Measurements from ENCODE around the gene METTL15.
"Not testable (repeated sequence)": the region's sequence is repeated elsewhere in the genome, so short reads cannot be mapped to it uniquely, and the experiment has no call there.

METTL15 gene

GRCh38 chr11:28107750-28108618 is at the start of gene METTL15, which contains the start of gene KIF18A:
TSS of gene METTL15 (plus strand) at chr11:28108388. CDS start at chr11:28113335, 4,947 bp downstream.
TSS of gene KIF18A (minus strand) at chr11:28108156. CDS start at chr11:28097947, 10,209 bp downstream.
- in situ Hi-C loops (cut with MboI; ENCODE audit: low pct_unique_long_range_greater_than_20kb, low sequenced_read_pairs, unreplicated experiment): no loop called here
- DNase-seq (ENCODE audit: low spot score): peak; percentile 82

DNA sequence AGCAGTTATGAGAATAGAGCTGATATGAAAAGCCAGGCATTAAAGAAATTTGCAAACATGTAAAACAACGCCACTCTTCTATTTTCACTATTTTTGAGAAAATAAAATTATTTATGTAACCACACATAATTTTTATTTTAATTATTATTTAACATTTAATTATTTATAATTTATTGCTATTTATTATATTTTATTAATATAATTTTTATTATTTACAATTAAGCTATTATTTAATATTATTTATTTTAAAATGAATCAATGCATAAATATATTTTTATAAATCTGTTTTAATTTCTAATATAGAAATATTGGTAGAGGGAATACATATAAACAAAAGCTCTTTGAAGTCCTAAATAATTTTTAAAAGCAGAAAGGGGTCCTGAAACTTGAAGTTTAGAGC is 36.9 kb upstream of the METTL15 start:
- no peak for DNase-seq (ENCODE audit: low spot score)
- in situ Hi-C loops (cut with MboI; ENCODE audit: low pct_unique_long_range_greater_than_20kb, low sequenced_read_pairs, unreplicated experiment): no loop called here
- TF ChIP-seq CTCF (IDR thresholded peaks at IDR 0.05; ENCODE audit: extremely low read depth, insufficient read depth, missing control alignments): no peak

More at GRCh38 chr11:28107750-28108618, at the start of gene METTL15, which contains the start of gene KIF18A:
- no peak for TF ChIP-seq CTCF (IDR thresholded peaks at IDR 0.05; ENCODE audit: extremely low read depth, insufficient read depth, missing control alignments)

DNA sequence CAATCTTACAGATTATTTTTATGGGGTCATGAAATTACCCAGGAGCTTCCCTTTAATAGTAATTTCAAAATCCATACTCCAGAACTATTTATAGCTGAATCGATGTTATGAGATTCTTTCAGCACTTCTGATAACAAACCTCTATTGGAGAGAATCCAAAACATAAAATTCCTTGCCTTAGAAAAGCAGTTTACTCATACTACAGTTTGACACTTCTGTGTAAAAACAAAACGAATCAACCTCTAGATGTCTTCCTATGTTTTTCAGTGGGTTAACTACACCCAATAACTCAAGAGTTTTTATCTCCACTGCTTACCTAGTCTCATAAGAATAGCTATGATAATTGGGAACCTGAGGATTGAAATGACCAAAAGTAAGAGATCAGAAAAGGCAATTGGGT is 35.9 kb upstream of the METTL15 start:
- no peak for DNase-seq (ENCODE audit: low spot score)
- TF ChIP-seq CTCF (IDR thresholded peaks at IDR 0.05; ENCODE audit: extremely low read depth, insufficient read depth, missing control alignments): no peak
- in situ Hi-C loops (cut with MboI; ENCODE audit: low pct_unique_long_range_greater_than_20kb, low sequenced_read_pairs, unreplicated experiment): no loop called here

GRCh38 chr11:28077521-28077920 is 30.7 kb upstream of the METTL15 start:
- DNase-seq (ENCODE audit: low spot score): no peak
- in situ Hi-C loops (cut with MboI; ENCODE audit: low pct_unique_long_range_greater_than_20kb, low sequenced_read_pairs, unreplicated experiment): no loop called here
- TF ChIP-seq CTCF (IDR thresholded peaks at IDR 0.05; ENCODE audit: extremely low read depth, insufficient read depth, missing control alignments): no peak

GRCh38 chr11:28083118-28083517 is 25.1 kb upstream of the METTL15 start:
- no peak for TF ChIP-seq CTCF (IDR thresholded peaks at IDR 0.05; ENCODE audit: extremely low read depth, insufficient read depth, missing control alignments)
- in situ Hi-C loops (cut with MboI; ENCODE audit: low pct_unique_long_range_greater_than_20kb, low sequenced_read_pairs, unreplicated experiment): no loop called here

GRCh38 chr11:28086569-28086968 is 21.6 kb upstream of the METTL15 start:
- in situ Hi-C loops (cut with MboI; ENCODE audit: low pct_unique_long_range_greater_than_20kb, low sequenced_read_pairs, unreplicated experiment): no loop called here

More at GRCh38 chr11:28083118-28083517, 25.1 kb upstream of the METTL15 start:
- DNase-seq (ENCODE audit: low spot score): no peak

GRCh38 chr11:28087192-28087591 is 21.0 kb upstream of the METTL15 start:
- in situ Hi-C loops (cut with MboI; ENCODE audit: low pct_unique_long_range_greater_than_20kb, low sequenced_read_pairs, unreplicated experiment); DNase-seq (ENCODE audit: low spot score): not testable (repeated sequence)

More at GRCh38 chr11:28086569-28086968, 21.6 kb upstream of the METTL15 start:
- no peak for TF ChIP-seq CTCF (IDR thresholded peaks at IDR 0.05; ENCODE audit: extremely low read depth, insufficient read depth, missing control alignments)
- DNase-seq (ENCODE audit: low spot score): no peak

DNA sequence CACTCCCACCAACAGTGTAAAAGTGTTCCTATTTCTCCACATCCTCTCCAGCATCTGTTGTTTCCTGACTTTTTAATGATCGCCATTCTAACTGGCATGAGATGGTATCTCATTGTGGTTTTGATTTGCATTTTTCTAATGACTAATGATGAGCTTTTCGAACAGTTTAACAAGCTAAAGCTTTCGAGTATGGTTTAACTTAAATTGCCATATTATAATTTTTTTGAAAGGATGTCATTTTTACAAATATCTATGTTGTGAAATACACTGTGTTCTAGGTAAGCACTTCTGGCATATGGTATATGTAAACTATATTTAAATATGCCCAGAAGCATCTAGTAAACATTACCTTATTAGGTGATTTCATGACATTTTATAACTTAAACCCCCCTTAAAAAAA is 20.5 kb upstream of the METTL15 start:
- in situ Hi-C loops (cut with MboI; ENCODE audit: low pct_unique_long_range_greater_than_20kb, low sequenced_read_pairs, unreplicated experiment); DNase-seq (ENCODE audit: low spot score): not testable (repeated sequence)

All from GM13977 (cell line).